Inferior parietal cortex (tissue), 1 donor: Measurements from ENCODE around the gene ST8SIA6.
"Not testable (repeated sequence)": the region's sequence is repeated elsewhere in the genome, so short reads cannot be mapped to it uniquely, and the experiment has no call there.

Source experiments
- DNase-seq: peaks from one replicate; pipeline ENCODE4 v3.0.0-alpha.2; 2016; ENCODE audit errors: extremely low spot score

Gene ST8SIA6

GRCh38 chr10:17344206-17344605, 110.2 kb downstream of the ST8SIA6 start:
- no peak for DNase-seq

DNA sequence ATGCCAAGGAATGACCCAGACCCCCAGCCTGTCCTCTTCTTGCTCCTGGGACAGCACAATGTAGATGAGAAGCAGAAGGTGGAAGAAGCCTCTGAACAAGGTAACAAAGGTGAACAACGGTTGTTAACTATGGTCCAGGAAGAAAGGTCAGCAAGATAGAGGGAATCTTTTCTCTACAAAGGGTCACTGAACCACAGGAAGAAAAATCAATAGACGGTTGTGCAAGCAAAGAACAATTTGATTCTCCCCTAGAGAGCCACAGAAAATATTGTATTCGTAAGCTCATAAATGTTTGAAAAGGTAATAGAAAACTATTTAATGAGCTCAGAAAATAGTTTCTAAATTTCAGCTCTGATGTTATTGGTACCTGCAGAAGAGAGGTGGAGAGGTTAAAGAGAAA, 111.3 kb downstream of the ST8SIA6 start:
- no peak for DNase-seq

- no peak for DNase-seq
Observed at GRCh38 chr10:17340144-17340829, 114.1 kb downstream of the ST8SIA6 start.

GRCh38 chr10:17335065-17335464, 119.3 kb downstream of the ST8SIA6 start:
- no peak for DNase-seq

- no peak for DNase-seq
Observed at GRCh38 chr10:17330501-17330900, 123.9 kb downstream of the ST8SIA6 start.

DNA sequence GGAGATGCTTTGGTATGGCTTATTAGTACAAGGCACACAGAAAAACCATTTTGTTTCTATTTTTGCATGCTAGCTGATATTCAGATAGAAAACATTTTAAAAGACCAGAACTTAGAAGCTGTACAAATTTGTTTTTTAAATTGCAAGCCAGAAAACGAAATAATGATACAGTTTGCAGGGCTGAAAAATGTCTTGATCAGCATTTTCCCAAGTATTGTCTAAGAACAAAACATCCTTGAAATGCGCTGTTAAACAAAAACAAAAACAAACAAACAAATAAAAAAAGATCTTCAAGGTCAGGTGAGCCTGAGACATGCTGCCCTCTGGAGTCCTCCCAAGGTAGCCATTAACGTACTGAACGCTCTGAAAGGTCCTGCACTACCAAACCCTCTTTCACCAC, 128.0 kb downstream of the ST8SIA6 start:
- DNase-seq: no peak

DNA sequence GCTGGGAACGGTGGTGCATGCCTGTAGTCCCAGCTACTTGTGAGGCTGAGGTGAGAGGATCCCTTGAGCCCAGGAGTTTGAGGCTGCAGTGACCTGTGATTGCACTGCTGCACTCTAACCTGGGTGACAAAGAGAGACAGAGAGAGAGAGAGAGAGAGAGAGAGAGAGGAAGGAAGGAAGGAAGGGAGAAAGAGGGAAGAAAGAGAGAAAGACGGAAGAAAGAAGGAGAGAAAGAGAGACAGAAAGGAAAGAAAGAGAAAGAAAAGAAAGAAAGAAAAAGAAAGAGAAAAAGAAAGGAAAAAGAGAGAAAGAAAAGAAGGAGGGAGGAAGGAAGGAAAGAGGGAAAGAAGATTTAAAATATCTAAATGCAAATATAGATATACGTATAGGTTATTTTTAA, 132.4 kb downstream of the ST8SIA6 start:
- DNase-seq: not testable (repeated sequence)

- no peak for DNase-seq
Observed at GRCh38 chr10:17316488-17317170, 137.8 kb downstream of the ST8SIA6 start.

- DNase-seq: no peak
Observed at GRCh38 chr10:17309435-17309834, 145.0 kb downstream of the ST8SIA6 start.

GRCh38 chr10:17307123-17307522, 147.3 kb downstream of the ST8SIA6 start:
- DNase-seq: no peak

- no peak for DNase-seq
Observed at GRCh38 chr10:17292375-17292774, 162.0 kb downstream of the ST8SIA6 start.

- no peak for DNase-seq
Observed at GRCh38 chr10:17290226-17290625, 164.2 kb downstream of the ST8SIA6 start.

- no peak for DNase-seq
Observed at GRCh38 chr10:17289763-17290162, 164.6 kb downstream of the ST8SIA6 start.

DNA sequence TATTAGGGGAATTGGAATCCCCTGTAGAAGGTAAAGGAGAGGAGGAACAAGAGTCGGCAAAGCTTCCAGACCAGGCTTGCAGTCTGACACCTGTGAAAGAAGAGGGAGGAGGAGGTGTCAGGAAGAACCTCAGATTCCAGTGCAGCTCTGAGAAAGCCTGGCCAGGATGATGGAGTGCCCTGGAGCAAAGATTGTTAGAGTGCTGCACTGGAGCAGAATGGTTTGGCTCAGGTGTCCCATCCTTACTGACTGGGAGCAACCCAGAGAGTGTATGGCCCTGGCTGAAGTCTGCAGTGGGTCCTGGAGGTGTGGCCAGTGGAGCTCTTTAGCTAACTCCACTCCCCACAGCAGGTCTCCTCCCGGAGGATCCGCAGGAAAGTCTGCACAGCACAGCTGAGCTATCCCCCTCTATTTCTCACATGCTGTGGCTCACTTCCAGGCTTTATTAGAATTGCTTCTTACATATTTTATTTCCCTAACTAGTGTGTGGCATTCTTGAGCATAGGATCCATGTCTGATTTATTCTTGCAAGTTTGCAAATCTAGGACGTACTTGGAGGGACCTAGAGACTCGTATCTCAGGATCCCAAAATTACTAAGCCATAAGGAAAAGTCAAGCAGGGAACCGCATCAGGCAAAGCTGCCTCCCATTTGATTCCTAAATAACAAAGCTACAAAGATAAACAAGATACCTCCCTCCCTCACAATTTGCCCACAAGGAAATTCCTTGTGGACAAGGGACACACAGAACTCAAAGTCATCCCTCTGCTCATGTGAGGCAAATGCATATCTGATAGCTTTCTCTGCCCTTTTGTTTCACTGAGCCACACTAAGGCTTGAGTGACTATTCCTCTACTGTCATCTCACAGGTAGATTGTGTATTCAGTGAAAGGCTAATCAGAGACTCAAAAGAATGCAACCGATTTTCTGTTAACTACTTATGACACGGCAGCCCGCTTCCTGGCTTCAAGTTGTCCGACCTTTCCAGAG, 167.5 kb downstream of the ST8SIA6 start:
- no peak for DNase-seq

- DNase-seq: no peak
Observed at GRCh38 chr10:17282311-17282710, 172.1 kb downstream of the ST8SIA6 start.

GRCh38 chr10:17278607-17279240, 175.7 kb downstream of the ST8SIA6 start:
- DNase-seq: no peak

DNA sequence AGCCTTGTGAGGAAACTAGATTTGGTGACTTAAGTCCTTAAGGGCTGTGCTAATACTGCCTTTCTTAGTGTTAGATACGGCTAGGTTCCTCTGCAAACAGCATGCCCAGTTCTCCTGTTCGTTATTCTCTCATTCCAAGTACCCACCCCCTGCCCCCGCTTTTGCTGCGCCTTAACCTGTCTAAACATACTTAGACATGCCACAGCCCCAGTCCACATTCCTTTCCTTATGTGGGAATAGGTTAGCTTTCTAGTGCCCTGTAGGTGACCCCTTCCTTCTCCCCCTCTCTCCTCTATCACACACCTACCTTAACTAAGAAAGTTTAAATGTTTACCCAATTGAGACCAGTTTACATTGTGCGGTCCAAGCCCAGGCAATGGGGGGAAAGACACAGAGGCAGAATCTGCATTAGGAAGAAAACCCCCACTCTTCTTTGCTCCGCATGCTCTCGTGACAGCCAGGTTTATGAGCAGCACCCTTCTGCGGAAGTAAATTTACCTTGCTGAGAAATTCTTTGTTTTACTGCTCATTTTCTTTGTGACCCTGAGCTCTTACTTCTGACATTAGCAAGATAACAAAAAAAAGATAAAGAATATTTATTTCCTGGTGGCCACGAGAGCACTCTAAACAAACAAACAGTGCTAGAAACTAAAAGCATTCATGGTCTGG, 177.5 kb downstream of the ST8SIA6 start:
- DNase-seq: no peak

- DNase-seq: no peak
Observed at GRCh38 chr10:17273403-17273802, 181.0 kb downstream of the ST8SIA6 start.

- no peak for DNase-seq
Observed at GRCh38 chr10:17272648-17273047, 181.7 kb downstream of the ST8SIA6 start.
